Heart left ventricle (tissue), 13 donors: ENCODE results near the gene OR12D2.
"Not testable (repeated sequence)": the region's sequence is repeated elsewhere in the genome, so short reads cannot be mapped to it uniquely, and the experiment has no call there.

Experiments
- POLR2A ChIP-seq, 2 donors: fragments of 450-650 bp; IDR thresholded peaks; one replicate each; pipeline ENCODE4 v1.6.1; 2017; ENCODE audit warnings: antibody characterized with exemption in 2 of 2, mild to moderate bottlenecking in 2 of 2, moderate library complexity in 2 of 2
- TF ChIP-seq, protein P1 (sequence below), 12 donors: fragments of 200-600 bp; sonication (generic) in 4 of 12; IDR thresholded peaks; one replicate each; pipeline versions ENCODE4 v1.5.0 to v1.8.0; 2018 to 2022; ENCODE audit warnings: antibody characterized with exemption in 12 of 12, mild to moderate bottlenecking in 5 of 12
- donor health status: ischemic (EF 13 %, LVEDD 7.1; RV severe dilation, severe dysfunction).
- donor health status: DM: no; HTN: yes; CAD: no.
- donor health status: DM: no; HTN: no; CAD: no.
- donor health status: ischemic (EF 25% LVEDD 6.9; RV normal size, moderate dysfunction).
- donor health status: ischemic (EF 25% LVEDD 5.7; RV mildly dilated, moderate dysfunction).
- donor health status: ischemic (EF 35%, LVEDD 5.7; RV mildly dilated, moderate dysfunction).
- donor health status: nonischemic (EF 11% LVEDD 7.7; RV severe dilation, severe dysfunction).
- donor health status: DM: yes; HTN: yes; CAD: no.
- donor health status: PGD.
- donor health status: ischemic (EF 29% LVEDD 5.4; RV normal size, mild dysfunction).
- donor health status: nonischemic (EF 23%, LVEDD 6.1; RV moderate dilation, normal function).

DNA sequence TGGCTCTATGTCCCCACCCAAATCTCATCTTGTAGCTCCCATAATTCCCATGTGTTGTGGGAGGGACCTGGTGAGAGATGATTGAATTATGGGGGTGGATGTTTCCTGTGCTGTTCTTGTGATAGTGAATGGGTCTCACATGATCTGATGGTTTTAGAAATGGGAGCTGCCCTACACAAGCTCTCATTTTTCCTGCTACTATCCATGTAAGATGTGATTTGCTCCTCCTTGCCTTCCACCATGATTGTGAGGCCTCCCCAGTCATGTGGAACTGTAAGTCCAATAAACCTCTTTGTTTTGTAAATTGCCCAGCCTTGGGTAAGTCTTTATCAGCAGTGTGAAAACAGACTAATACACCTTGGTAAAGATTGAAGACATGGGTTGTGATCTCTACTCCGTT is 48.6 kb downstream of the OR12D2 start:
- TF ChIP-seq, protein P1, sequence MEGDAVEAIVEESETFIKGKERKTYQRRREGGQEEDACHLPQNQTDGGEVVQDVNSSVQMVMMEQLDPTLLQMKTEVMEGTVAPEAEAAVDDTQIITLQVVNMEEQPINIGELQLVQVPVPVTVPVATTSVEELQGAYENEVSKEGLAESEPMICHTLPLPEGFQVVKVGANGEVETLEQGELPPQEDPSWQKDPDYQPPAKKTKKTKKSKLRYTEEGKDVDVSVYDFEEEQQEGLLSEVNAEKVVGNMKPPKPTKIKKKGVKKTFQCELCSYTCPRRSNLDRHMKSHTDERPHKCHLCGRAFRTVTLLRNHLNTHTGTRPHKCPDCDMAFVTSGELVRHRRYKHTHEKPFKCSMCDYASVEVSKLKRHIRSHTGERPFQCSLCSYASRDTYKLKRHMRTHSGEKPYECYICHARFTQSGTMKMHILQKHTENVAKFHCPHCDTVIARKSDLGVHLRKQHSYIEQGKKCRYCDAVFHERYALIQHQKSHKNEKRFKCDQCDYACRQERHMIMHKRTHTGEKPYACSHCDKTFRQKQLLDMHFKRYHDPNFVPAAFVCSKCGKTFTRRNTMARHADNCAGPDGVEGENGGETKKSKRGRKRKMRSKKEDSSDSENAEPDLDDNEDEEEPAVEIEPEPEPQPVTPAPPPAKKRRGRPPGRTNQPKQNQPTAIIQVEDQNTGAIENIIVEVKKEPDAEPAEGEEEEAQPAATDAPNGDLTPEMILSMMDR (IDR thresholded peaks at IDR 0.05) = not testable (repeated sequence)
- not testable (repeated sequence) for TF ChIP-seq POLR2A (IDR thresholded peaks at IDR 0.05)
